Activated naive CD8-positive, alpha-beta T cell treated with anti-CD3 and anti-CD28 coated beads, Interleukin-2, amount 50 U/mL, for 24 hours (primary cell): ENCODE results near the gene TNFRSF1A.

Experiments
- ATAC-seq: fragments of 150-1000 bp; cut with Tn5 transposase; one replicate; pipeline ENCODE4 v1.10.0; 2021
- DNase-seq: peaks from one replicate; pipeline ENCODE4 v3.0.0; 2021
- H3K27ac Mint-ChIP-seq: one replicate; pipeline ENCODE4 v1.8.0; 2021; ENCODE audit warnings: mild to moderate bottlenecking, mixed read lengths
- H3K27me3 Mint-ChIP-seq: one replicate; pipeline ENCODE4 v1.8.0; 2021; ENCODE audit warnings: mixed read lengths
- H3K36me3 Mint-ChIP-seq: one replicate; pipeline ENCODE4 v1.8.0; 2021; ENCODE audit warnings: low read depth, mixed read lengths
- H3K4me1 Mint-ChIP-seq: one replicate; pipeline ENCODE4 v1.8.0; 2021; ENCODE audit warnings: mixed read lengths
- H3K4me3 Mint-ChIP-seq: one replicate; pipeline ENCODE4 v1.8.0; 2021; ENCODE audit warnings: mild to moderate bottlenecking, moderate library complexity, mixed read lengths
- H3K9me3 Mint-ChIP-seq: one replicate; pipeline ENCODE4 v1.8.0; 2021; ENCODE audit warnings: mixed read lengths

TNFRSF1A gene

DNA sequence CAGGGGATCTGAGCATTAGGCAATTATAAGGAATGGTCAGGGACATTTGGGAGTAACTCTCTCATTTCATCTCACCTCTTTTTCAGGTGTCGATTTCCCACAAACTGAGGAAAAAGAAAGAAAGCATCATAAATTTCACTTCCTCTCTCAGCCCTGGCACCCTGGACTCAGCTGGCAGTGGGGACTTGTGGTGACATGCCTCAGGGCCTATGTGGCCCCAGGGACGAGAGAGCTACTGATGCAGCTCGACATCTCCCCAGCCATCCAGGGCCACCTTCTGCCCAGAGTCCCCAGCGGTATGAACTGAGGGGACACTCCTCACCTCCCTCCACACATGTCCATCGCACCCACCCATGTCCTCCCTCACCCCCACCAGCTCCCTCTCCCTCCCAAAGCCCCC lies 11.7 kb downstream of the TNFRSF1A start:
- no peaks in the 10 kb centered on the region for H3K9me3 Mint-ChIP-seq
- peaks cover 43% of the 10 kb centered on the region for H3K36me3 Mint-ChIP-seq
- ATAC-seq (no peak), DNase-seq (no peak)
- H3K27me3 Mint-ChIP-seq, result no peaks in the 10 kb centered on the region
- H3K4me1 Mint-ChIP-seq, result peaks cover 35% of the 10 kb centered on the region
- no peak overlapping the region for H3K27ac Mint-ChIP-seq
- H3K4me3 Mint-ChIP-seq, result no peak overlapping the region

DNA sequence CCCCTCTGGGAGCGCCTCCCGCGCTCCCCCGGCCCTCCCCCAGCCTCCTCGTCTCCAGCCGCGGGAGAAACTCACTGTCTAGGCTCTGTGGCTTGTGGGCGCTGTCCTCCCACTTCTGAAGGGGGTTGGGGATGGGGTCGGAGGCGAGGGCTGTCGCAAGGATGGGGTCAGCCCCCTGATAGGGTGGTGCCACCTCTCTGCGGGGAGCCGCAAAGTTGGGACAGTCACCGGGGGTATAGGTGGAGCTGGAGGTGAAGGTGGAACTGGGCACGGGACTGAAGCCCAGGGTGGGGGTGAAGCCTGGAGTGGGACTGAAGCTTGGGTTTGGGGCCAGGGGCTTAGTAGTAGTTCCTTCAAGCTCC lies 12.2 kb downstream of the TNFRSF1A start:
- Mint-ChIP-seq H3K4me3 (no peak overlapping the region), H3K9me3 (no peaks in the 10 kb centered on the region), H3K4me1 (peaks cover 40% of the 10 kb centered on the region), H3K27me3 (no peaks in the 10 kb centered on the region), H3K36me3 (peaks cover 38% of the 10 kb centered on the region), H3K27ac (no peak overlapping the region)
- DNase-seq (no peak), ATAC-seq (no peak)

DNA sequence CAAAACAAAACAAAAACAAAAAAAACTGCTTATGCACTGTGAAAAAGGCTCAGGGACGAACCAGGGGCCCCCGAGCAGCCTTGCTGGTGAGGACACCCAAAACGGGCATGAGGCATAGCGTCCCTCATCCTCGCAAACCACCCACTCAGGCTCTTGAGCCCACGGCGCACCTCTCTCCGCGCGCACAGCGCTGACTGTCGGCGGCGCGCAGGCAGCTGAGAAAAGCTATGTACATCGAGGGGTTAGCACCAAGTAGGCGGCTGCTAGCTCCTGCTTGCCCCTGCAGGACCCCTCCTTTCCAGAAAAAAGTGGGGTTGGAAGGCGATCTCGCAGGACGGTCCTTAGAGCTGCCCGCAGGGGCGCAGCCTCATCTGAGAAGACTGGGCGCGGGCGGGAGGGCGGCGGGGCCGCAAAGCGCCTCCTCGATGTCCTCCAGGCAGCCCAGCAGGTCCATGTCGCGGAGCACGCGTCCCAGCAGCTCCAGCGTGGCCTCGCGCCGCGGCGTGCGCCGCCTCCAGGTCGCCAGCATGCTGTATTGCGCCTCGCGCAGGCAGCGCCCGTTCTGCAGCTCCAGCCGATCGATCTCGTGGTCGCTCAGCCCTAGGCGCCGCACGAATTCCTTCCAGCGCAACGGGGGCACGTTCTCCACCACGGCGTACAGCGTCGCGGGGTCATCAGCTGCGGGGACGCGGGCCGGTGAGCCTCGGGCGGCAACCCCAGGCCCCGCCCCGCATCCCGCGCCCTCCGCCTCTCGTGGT lies 12.8 kb downstream of the TNFRSF1A start:
- DNase-seq (no peak), ATAC-seq (no peak)
- H3K4me1 Mint-ChIP-seq, result peaks cover 46% of the 10 kb centered on the region
- H3K9me3 Mint-ChIP-seq, result no peaks in the 10 kb centered on the region
- peaks cover 36% of the 10 kb centered on the region for H3K36me3 Mint-ChIP-seq
- H3K27me3 Mint-ChIP-seq, result no peaks in the 10 kb centered on the region
- peak overlapping the region; percentile 39 for H3K27ac Mint-ChIP-seq
- no peak overlapping the region for H3K4me3 Mint-ChIP-seq

DNA sequence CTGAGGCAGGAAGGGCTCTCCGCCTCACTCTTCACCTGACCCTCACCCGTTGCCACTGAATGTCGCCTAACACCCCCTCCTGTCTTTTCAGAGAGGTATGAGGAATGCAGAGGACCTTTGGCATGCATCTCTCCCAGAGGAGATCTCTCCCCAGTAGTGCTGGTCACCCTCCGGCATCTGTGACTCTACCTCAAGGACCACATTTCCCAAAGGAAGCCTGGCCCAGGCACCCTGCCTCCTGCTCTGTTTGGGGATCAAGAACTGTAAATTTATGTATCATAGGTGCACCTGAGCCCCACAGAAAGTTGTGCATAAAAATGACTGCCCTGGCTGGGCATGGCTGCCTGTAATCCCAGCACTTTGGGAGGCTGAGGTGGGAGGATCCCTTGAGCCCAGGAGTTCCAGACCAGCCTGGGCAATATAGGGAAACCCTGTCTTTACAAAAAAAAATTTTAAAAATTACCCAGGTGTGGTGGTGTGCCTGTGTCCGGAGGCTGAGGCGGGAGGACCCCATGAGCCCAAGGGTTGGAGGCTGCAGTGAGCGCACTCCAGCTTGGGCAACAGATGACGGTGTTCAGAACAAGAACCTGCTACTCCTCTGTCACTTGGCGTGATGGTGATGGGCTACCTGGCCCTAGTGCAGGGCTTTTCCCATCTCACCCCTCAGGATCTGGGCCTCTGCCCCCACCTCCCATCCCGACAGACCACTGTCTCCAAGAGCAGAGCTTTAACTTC lies 13.7 kb downstream of the TNFRSF1A start:
- DNase-seq (no peak), ATAC-seq (no peak)
- Mint-ChIP-seq H3K36me3 (peaks cover 27% of the 10 kb centered on the region), H3K27ac (peak overlapping the region; percentile 39), H3K27me3 (no peaks in the 10 kb centered on the region), H3K4me1 (peaks cover 54% of the 10 kb centered on the region), H3K4me3 (no peak overlapping the region), H3K9me3 (no peaks in the 10 kb centered on the region)

DNA sequence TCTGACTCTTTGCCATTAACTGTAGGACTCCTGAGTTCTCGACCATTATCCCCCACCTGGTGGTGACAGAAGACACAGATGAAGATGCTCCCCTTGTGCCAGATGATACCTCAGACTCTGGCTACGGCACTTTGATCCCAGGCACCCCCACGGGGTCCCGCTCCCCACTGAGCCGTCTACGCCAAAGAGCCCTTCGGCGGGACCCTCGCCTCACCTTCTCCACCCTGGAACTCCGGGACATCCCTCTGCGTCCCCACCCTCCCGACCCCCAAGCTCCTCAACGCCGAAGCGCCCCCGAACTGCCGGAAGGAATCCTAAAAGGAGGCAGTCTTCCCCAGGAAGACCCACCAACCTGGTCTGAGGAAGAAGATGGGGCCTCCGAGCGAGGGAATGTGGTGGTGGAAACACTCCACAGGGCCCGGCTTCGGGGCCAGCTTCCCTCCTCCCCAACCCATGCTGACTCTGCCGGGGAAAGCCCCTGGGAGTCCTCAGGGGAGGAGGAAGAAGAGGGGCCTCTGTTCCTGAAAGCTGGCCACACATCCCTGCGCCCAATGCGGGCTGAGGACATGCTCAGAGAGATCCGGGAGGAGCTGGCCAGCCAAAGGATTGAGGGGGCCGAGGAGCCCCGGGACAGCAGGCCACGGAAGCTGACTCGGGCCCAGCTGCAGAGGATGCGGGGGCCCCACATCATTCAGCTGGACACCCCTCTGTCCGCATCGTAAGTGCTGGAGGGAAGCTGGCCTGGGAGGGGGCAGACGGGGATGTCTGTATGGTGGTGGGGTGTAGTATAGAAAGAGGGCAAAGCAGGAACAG lies 14.4 kb downstream of the TNFRSF1A start:
- Mint-ChIP-seq H3K4me3 (no peak overlapping the region), H3K4me1 (peaks cover 62% of the 10 kb centered on the region), H3K27ac (peak overlapping the region; percentile 47)

DNA sequence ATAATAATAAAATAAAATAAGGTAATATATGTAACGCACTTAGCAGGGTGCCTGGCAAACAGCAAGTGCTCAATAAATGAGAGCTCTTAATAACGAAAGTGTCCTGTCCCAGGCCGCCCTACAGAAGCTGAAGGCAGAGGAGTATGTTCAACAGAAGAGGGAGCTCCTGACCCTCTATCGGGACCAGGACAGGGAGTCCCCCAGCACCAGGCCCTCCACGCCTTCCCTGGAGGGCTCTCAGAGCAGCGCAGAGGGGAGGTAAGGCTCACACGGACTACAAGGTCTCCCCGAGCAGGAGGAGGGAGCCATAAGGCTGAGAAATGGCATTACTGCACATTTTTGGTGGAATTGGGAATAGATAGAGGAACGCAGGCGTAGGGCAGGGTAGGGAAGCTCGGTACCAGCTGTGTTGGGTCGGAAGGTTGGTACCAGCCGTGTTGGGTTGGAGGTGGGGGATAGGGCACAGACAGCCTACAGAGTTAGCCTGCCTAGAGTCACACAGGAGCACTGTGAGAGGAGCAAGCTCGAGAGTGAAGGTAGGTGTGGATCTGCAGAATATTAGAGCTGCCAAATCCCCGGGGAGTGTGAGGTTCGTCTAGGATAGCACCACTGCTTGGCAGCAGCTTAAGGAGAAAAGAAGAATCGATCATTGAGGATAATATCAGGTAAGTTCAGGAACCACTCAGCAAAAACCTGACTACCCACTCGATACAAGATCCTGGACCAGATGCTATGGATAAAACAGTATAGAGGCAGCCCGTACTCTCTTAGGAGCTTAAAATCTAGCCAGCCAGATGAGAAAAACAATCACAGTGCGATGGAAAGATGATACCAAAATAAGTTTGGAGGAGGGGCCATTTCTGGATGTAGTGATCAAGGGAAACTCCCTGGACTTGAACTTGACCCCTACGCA lies 15.3 kb downstream of the TNFRSF1A start:
- H3K4me1 Mint-ChIP-seq, result peaks cover 68% of the 10 kb centered on the region
- ATAC-seq, result peak; percentile 64
- H3K27ac Mint-ChIP-seq, result peak overlapping the region; percentile 47

More for the DNA sequence above, 14.4 kb downstream of the TNFRSF1A start:
- peaks cover 20% of the 10 kb centered on the region for H3K36me3 Mint-ChIP-seq
- ATAC-seq (no peak), DNase-seq (no peak)
- H3K27me3 Mint-ChIP-seq, result no peaks in the 10 kb centered on the region
- H3K9me3 Mint-ChIP-seq, result no peaks in the 10 kb centered on the region

DNA sequence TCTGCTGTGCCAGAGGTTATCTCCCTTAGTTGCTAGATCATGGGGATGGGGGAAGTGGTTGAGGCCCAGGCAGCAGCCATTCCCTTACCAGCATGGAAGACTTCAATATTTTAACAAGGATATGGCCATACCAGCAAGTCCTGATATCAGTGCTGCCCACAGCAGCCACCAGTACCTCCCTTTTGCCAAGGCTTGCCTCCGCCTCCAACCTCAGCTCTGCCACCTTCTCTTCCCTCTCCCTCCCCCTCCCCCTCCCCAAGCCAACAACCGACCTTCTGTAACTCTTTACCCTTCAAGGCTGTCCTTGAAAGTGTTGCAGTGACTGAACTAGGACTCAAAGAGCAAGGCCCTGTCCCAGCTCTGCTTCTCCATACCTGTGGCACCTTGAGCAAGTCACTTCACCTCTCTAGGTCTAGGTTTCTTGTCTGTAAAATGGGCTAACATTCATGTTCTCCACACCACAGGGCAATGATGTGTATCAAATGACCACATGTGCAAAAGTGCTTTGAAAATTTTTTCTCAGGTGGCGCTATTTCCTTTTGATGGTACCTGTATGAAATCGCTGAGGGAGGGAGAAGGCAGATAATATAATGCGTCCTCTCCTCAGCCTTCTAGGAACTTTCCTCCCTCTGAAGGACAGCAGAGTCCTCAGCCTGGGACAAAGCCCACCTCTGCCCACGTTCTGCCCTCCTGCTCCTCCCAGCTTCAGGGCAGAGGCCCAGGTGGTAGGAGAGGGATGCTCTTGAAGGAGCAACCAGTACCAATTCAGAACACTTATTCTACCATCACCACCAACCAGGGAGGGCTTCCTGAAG lies 16.7 kb downstream of the TNFRSF1A start:
- H3K4me3 Mint-ChIP-seq, result no peak overlapping the region

More for the DNA sequence above, 15.3 kb downstream of the TNFRSF1A start:
- Mint-ChIP-seq H3K36me3 (peaks cover 15% of the 10 kb centered on the region), H3K27me3 (no peaks in the 10 kb centered on the region), H3K4me3 (no peak overlapping the region), H3K9me3 (no peaks in the 10 kb centered on the region)
- no peak for DNase-seq

DNA sequence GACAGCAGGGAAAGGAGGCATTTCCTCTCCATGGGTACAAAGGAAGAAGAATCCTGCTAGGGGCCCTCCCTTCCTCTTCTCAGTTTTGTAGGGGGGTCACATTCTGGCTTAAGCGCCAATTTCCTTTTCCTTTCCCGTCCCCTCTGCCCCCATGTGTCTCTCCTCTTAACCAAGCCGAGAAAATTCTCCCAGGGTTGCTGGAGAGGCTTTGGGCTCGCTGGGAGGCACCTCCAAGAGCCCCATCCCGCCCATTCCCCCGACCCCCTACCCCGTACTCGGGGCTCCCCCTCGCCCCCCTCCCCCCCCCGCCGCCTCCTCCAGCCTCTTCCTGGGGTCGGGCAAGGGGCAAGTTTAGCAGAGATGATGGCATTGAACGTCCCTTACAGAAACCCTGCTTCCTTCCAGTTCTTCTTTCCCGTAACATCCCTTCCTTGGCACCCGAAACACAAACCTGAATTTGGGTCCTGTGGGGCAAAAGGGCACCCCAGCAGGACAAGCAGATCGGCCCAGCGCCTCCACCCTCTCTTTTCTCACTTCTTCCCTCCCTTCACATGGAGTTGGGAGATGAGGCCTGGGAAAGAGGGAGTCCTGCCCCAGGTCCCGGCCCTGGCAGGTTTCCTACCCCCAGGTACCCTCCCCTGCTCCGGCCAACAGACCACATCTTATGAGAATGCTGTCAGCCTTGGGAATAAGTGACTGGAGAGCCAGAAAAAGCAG lies 17.7 kb downstream of the TNFRSF1A start:
- Mint-ChIP-seq H3K9me3 (no peaks in the 10 kb centered on the region), H3K27ac (peak overlapping the region; percentile 92), H3K4me3 (peak overlapping the region; percentile 65), H3K4me1 (peaks cover 52% of the 10 kb centered on the region), H3K36me3 (no peaks in the 10 kb centered on the region), H3K27me3 (peaks cover 1% of the 10 kb centered on the region)
- ATAC-seq (no peak), DNase-seq (no peak)

More for the DNA sequence above, 16.7 kb downstream of the TNFRSF1A start:
- H3K27me3 Mint-ChIP-seq, result no peaks in the 10 kb centered on the region
- peaks cover under 1% of the 10 kb centered on the region for H3K36me3 Mint-ChIP-seq
- no peaks in the 10 kb centered on the region for H3K9me3 Mint-ChIP-seq
- ATAC-seq (no peak), DNase-seq (no peak)
- H3K27ac Mint-ChIP-seq, result peak overlapping the region; percentile 71
- peaks cover 56% of the 10 kb centered on the region for H3K4me1 Mint-ChIP-seq

DNA sequence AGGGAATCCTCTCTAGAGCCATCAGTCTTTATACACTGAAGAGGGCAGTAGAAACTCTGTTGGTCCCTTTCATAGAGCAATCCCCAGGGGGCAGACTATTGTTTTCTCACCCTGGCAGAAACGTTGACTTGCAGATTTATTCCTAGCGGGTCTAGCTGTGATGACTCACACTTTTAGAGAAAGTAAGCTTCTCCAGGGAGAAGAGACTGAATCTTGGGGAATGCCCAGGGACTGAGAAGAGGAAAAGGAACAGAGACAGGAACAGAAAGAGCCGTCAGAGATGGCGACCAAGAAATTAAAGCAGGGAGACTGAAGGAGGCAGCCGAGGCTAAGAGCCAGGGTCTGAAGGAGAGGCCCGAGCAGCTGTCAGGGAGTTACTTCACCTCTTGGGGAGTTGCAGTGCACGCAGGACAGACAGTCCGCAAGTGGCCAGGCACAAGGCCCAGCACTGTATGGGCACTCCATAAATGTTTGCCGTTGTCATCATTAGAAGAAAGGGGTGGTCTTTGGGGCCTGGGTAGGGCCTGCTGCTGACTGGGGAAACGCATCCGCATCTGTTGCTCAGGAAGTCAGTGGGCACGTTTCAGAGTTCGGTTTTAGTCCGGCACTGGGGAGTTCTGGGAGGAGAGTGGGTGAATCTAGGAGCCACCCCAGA lies 18.4 kb downstream of the TNFRSF1A start:
- Mint-ChIP-seq H3K27me3 (peaks cover 3% of the 10 kb centered on the region), H3K4me1 (peaks cover 56% of the 10 kb centered on the region), H3K36me3 (no peaks in the 10 kb centered on the region), H3K9me3 (no peaks in the 10 kb centered on the region), H3K4me3 (peak overlapping the region; percentile 65), H3K27ac (peak overlapping the region; percentile 92)
- DNase-seq (peak; percentile 36), ATAC-seq (peak; percentile 75)

DNA sequence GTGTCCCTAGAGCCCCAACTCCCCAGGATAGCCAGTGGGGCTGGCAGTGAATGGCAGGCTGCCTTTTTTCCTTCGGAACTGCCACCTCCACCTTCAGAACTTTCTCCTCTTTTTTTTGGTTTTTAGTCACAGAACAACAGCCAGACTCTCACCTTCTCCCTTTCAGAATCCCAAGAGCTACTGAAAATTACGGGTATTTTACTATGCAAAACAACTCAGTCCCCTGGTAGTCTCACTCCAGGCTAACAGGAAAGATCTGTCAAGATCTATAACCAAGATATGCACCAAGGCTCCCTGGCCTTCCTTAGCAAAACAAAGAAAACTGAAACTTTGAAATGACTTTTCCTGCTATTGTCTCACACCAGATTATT lies 18.9 kb downstream of the TNFRSF1A start:
- Mint-ChIP-seq H3K27ac (peak overlapping the region; percentile 92), H3K4me3 (peak overlapping the region; percentile 65), H3K4me1 (peaks cover 60% of the 10 kb centered on the region), H3K36me3 (no peaks in the 10 kb centered on the region), H3K9me3 (no peaks in the 10 kb centered on the region), H3K27me3 (peaks cover 3% of the 10 kb centered on the region)
- DNase-seq (no peak), ATAC-seq (peak; percentile 2)

DNA sequence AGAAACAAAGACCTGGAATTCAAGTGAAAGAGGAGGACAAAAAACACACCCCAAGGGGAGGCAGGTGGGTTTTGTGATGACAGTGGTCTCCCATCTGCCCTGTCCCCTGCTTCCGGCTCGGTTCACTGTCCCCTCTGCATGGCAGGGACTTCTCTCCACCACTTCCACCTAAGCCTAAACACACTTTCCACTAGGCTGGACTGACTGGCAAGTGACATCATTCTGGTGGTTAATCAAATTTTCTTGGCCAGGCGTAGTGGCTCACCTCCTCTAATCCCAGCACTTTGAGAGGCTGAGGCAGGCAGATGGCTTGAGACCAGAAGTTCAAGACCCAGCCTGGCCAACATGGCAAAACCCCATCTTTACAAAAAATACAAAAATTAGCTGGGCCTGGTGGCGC lies 19.5 kb downstream of the TNFRSF1A start:
- DNase-seq (no peak), ATAC-seq (no peak)
- Mint-ChIP-seq H3K4me1 (peaks cover 63% of the 10 kb centered on the region), H3K27me3 (peaks cover 3% of the 10 kb centered on the region), H3K36me3 (no peaks in the 10 kb centered on the region), H3K9me3 (no peaks in the 10 kb centered on the region), H3K4me3 (no peak overlapping the region), H3K27ac (no peak overlapping the region)

DNA sequence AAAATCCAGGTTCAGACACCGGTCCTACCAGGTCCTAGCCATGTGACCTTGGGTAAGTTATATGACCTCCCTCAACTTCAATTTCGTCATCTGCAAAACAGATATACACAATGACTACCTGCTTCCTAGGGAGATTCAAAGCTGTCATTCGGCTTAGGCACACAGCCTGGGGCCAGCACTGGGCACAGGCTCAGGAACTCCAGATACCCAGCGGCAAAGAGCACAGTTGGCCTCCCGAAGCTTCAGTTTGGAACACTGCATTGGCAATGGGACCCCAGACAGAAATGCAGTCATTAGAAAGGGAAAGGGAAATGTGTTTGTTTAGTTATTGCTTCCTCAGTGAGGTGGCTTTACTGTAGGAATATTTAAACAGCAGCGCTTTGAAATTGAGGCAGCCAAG lies 20.0 kb downstream of the TNFRSF1A start:
- Mint-ChIP-seq H3K27me3 (peaks cover 3% of the 10 kb centered on the region), H3K4me3 (no peak overlapping the region), H3K36me3 (no peaks in the 10 kb centered on the region), H3K27ac (peak overlapping the region; percentile 8), H3K9me3 (no peaks in the 10 kb centered on the region), H3K4me1 (peaks cover 60% of the 10 kb centered on the region)
- ATAC-seq, result no peak
- no peak for DNase-seq
